Endothelial cell of hepatic sinusoid (primary cell): ENCODE data around the gene ZNF792.
"Not testable (repeated sequence)": the region's sequence is repeated elsewhere in the genome, so short reads cannot be mapped to it uniquely, and the experiment has no call there.

Source experiments
- in situ Hi-C: cut with HindIII; loops from 2 replicates; pipeline ENCODE4 v1.10.0; 2017; ENCODE audit warnings: low sequenced_read_pairs

ZNF792 gene

DNA sequence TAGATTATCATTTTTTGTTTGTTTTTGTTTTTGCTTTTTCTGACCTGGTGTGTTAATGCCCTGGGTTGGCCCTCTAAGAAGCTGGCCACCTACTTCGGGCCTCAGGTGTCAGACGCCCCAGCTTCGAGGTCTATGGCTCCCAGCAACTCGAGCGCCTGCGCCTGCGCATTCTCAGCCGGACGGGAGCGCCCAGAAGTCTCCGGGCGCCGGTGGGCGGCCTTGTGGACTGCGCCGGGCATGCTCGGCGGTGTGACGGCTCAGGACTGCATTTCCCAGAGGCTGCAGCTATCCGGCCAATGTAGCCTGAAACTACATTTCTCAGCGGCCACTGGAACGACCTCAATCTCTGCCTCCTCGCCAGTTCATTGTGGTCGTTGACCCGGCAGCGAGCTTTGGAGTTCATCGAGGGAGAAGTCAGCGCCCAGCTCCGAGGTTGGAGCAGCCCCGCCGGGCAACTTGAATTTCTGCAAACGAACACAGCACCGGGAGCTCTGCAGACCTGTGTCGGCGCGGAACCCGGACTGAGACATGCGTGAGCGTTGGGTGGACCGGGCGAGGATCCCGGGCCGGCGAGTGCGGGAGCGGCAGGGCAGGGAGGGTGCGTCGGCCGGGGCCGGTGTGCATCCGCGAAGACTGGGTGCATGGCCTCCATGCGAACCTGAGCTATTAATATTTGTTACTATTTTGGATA lies 37.2 kb downstream of the ZNF792 start, which contains the start of gene ZNF30:
Gene ZNF30 (plus strand): TSS at position 219 of the 691 bp plus-strand sequence. CDS start 3,045 bp downstream, outside the sequence.
- in situ Hi-C loops, result no loop called here

- in situ Hi-C loops, result no loop called here
Measured at GRCh38 chr19:34926361-34926684, 37.7 kb downstream of the ZNF792 start.

DNA sequence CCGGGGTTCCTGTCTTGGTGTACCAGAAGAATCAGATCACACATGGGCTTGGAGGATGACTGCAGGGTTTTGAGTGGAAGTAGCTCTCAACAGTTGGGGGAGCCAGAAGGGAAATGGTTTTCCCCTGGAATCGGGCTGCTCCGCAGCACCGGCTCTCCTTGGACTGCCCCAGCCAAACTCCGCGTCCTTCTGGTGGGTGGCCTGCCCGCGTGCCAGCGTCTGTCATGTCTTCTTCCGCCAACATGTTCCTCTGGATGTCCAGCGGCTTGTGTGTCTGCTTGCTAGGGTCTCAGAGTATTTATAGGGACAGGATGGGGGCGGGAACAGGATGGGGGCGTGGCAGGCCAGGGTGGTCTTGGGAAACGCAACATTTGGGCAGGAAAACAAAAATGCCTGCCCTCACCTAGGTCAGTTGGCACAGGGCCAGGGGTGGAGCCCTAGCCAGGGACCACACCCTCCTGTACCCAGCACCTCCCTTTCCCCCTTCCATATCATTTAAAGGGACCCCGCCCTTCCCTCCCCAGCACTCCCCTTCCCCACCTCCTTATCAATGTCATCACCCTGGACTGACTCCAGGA lies 38.7 kb downstream of the ZNF792 start:
- in situ Hi-C loops, result no loop called here

- in situ Hi-C loops, result not testable (repeated sequence)
Measured at GRCh38 chr19:34920090-34920786, 43.8 kb downstream of the ZNF792 start.

- in situ Hi-C loops, result no loop called here
Measured at GRCh38 chr19:34918190-34918589, 45.8 kb downstream of the ZNF792 start.

DNA sequence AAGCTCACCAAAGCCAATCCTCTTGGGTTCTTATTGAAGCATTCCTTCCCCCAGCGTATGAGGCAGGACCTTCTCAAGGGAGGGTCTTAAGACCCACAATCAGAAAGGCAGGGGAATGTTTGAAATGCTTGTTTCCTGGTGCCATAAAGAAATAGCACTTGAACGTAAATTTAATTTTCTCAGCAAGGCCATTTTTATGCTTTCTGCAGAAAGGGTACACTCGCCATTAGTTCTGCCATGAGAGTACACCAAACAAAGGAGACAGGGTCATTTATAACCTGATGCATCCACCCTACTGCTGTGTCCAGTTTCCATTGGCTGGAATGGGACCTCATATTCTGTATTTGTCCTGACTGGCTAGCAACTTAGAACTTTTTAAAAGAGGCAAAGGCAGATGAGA lies 46.9 kb downstream of the ZNF792 start:
- in situ Hi-C loops, result not testable (repeated sequence)

- in situ Hi-C loops, result no loop called here
Measured at GRCh38 chr19:34910770-34911169, 53.3 kb downstream of the ZNF792 start.
